ENCODE data around the gene CHURC1. TPM values are rescaled to one million over a fixed set of nuclear protein-coding genes. Genes with fewer than 3 reads are reported as not detected.

The CHURC1 gene
- total RNA-seq, 4 donors from 2014 or later, result 50.9 to 93.8 (median 87.7) TPM

DNA sequence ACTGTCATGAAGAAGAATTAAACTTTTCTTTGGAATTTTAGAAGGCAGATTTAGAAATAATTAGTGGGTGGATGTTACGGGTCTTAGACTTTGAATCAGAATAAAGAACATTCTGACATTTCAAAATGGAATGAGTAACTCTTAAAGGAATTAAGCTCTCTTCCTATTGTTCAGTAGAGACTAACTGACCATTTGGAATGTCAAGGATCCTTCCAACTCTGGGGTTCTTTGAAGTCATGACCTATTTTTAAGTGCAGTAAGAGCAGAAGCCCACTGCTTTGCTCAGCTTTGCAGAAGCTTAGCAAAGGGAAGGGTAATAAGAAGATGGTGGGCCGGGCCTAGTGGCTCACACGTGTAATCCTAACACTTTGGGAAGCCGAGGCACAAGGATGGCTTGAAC is 4.0 kb downstream of the CHURC1 start:
- H3K27me3 ChIP-seq, result no peaks in the 10 kb centered on the region
- WGBS, result 85% methylated on average over 4 of the region's 4 CpGs
- H3K4me1 ChIP-seq, result peaks cover 26% of the 10 kb centered on the region
- H3K4me3 ChIP-seq, result no peak overlapping the region
- H3K9me3 ChIP-seq, result no peaks in the 10 kb centered on the region
- no peak overlapping the region for H3K27ac ChIP-seq
- TF ChIP-seq POLR2AphosphoS5 (IDR thresholded peaks at IDR 0.05) (no peak), POLR2A (IDR thresholded peaks at IDR 0.05) (no peak), EP300 (IDR thresholded peaks at IDR 0.05) (no peak), CTCF (IDR thresholded peaks at IDR 0.05) (no peak)
- no peaks in the 10 kb centered on the region for H3K36me3 ChIP-seq
- no peak for DNase-seq (ENCODE audit: low spot score in 2 of 2)

GRCh38 chr14:64919215-64919614 is 5.0 kb downstream of the CHURC1 start:
- H3K4me1 ChIP-seq, result peaks cover 21% of the 10 kb centered on the region
- no peak for TF ChIP-seq POLR2A (IDR thresholded peaks at IDR 0.05)
- TF ChIP-seq EP300 (IDR thresholded peaks at IDR 0.05), result no peak
- TF ChIP-seq CTCF (IDR thresholded peaks at IDR 0.05), result no peak
- no peak for TF ChIP-seq POLR2AphosphoS5 (IDR thresholded peaks at IDR 0.05)
- no peaks in the 10 kb centered on the region for H3K9me3 ChIP-seq
- H3K4me3 ChIP-seq, result no peak overlapping the region
- peaks cover 4% of the 10 kb centered on the region for H3K36me3 ChIP-seq
- H3K27me3 ChIP-seq, result no peaks in the 10 kb centered on the region
- no peak overlapping the region for H3K27ac ChIP-seq
- DNase-seq (ENCODE audit: low spot score in 2 of 2), result no peak

- H3K27ac ChIP-seq, result no peak overlapping the region
- 91% methylated on average over 5 of the region's 5 CpGs for WGBS
- DNase-seq (ENCODE audit: low spot score in 2 of 2), result no peak
Observed at GRCh38 chr14:64919618-64920017, 5.4 kb downstream of the CHURC1 start.

DNA sequence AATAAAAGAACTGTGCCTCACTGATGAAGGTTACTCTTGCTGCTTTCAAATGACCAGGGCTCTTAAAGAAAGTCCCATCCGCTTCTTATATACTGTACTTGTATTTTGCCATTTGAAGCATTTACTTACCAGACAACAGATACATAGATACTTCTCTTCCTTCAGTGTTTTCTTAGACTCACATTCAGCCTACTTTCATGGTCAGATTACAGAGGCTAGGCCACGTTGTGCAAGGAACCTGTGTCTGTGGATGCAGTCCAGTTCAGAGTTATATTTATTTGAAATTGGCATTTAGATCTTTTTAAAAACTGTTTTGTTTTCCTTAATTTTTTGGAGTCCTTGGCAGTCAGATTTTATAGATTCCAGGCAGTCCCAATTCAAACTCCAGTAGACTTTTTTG is 6.2 kb downstream of the CHURC1 start:
- Histone ChIP-seq H3K9me3 (no peaks in the 10 kb centered on the region), H3K27ac (no peak overlapping the region), H3K4me1 (peaks cover 13% of the 10 kb centered on the region), H3K4me3 (no peak overlapping the region), H3K36me3 (peaks cover 15% of the 10 kb centered on the region), H3K27me3 (no peaks in the 10 kb centered on the region)
- no peak for DNase-seq (ENCODE audit: low spot score in 2 of 2)
- TF ChIP-seq POLR2A (IDR thresholded peaks at IDR 0.05) (no peak), CTCF (IDR thresholded peaks at IDR 0.05) (no peak), EP300 (IDR thresholded peaks at IDR 0.05) (no peak), POLR2AphosphoS5 (IDR thresholded peaks at IDR 0.05) (no peak)
- 84% methylated on average over 2 of the region's 2 CpGs for WGBS

More at GRCh38 chr14:64919618-64920017, 5.4 kb downstream of the CHURC1 start:
- TF ChIP-seq EP300 (IDR thresholded peaks at IDR 0.05) (no peak), POLR2A (IDR thresholded peaks at IDR 0.05) (no peak)
- Histone ChIP-seq H3K36me3 (peaks cover 6% of the 10 kb centered on the region), H3K4me3 (no peak overlapping the region), H3K9me3 (no peaks in the 10 kb centered on the region), H3K4me1 (peaks cover 21% of the 10 kb centered on the region), H3K27me3 (no peaks in the 10 kb centered on the region)

GRCh38 chr14:64923015-64923414 is 8.8 kb downstream of the CHURC1 start:
- DNase-seq (ENCODE audit: low spot score in 2 of 2), result no peak
- H3K36me3 ChIP-seq, result peaks cover 33% of the 10 kb centered on the region
- H3K27ac ChIP-seq, result no peak overlapping the region
- TF ChIP-seq EP300 (IDR thresholded peaks at IDR 0.05) (no peak), POLR2A (IDR thresholded peaks at IDR 0.05) (no peak), POLR2AphosphoS5 (IDR thresholded peaks at IDR 0.05) (no peak), CTCF (IDR thresholded peaks at IDR 0.05) (no peak)
- H3K9me3 ChIP-seq, result no peaks in the 10 kb centered on the region
- H3K4me3 ChIP-seq, result no peak overlapping the region
- H3K27me3 ChIP-seq, result no peaks in the 10 kb centered on the region
- 85% methylated on average over 3 of the region's 3 CpGs for WGBS
- H3K4me1 ChIP-seq, result no peaks in the 10 kb centered on the region

- no peaks in the 10 kb centered on the region for H3K27me3 ChIP-seq
- H3K9me3 ChIP-seq, result no peaks in the 10 kb centered on the region
- H3K27ac ChIP-seq, result no peak overlapping the region
- peaks cover 59% of the 10 kb centered on the region for H3K36me3 ChIP-seq
- 65% methylated on average over 4 of the region's 4 CpGs for WGBS
- H3K4me1 ChIP-seq, result peaks cover 16% of the 10 kb centered on the region
- no peak for TF ChIP-seq CTCF (IDR thresholded peaks at IDR 0.05)
- TF ChIP-seq EP300 (IDR thresholded peaks at IDR 0.05), result no peak
- TF ChIP-seq POLR2AphosphoS5 (IDR thresholded peaks at IDR 0.05), result no peak
- no peak for TF ChIP-seq POLR2A (IDR thresholded peaks at IDR 0.05)
- H3K4me3 ChIP-seq, result no peak overlapping the region
- DNase-seq (ENCODE audit: low spot score in 2 of 2), result no peak
Observed at GRCh38 chr14:64926398-64926995, 12.2 kb downstream of the CHURC1 start.
